Subcutaneous preadipocyte (primary cell): ENCODE data around the gene PPP2R2C. TPM values are rescaled to one million over a fixed set of nuclear protein-coding genes. Genes with fewer than 3 reads are reported as not detected.

ENCODE experiments used
- total RNA-seq: library from RNA; depleted of rRNA; stranded (reverse); fragments of >200 nt; gene quantifications from 2 replicates; pipeline ENCODE4 v1.2.3, GENCODE V29; 2012

The PPP2R2C gene
- total RNA-seq = under 0.01 and 0.20 TPM in 2 replicates

GRCh38 chr4:6472387-6473263 is at the start of gene PPP2R2C:
Gene PPP2R2C, minus strand, starts transcription at chr4:6472614. Its CDS starts 385 bp downstream, at chr4:6472229.

Other genes with a start within 250 kb of the PPP2R2C start
- gene WFS1, start 202.8 kb downstream of the PPP2R2C start, total RNA-seq = 14.7 and 16.5 TPM in 2 replicates
- gene MAN2B2, start 102.6 kb upstream of the PPP2R2C start, total RNA-seq = 7.8 and 11.0 TPM in 2 replicates
- 83.5 and 86.3 TPM in 2 replicates for gene MRFAP1, start 168.1 kb upstream of the PPP2R2C start, total RNA-seq
- 0.20 TPM in 1 of 2 replicates, not detected in the other for gene S100P, start 221.3 kb upstream of the PPP2R2C start, total RNA-seq
- 29.0 and 29.7 TPM in 2 replicates for gene MRFAP1L1, start 237.3 kb upstream of the PPP2R2C start, total RNA-seq
- 9.4 and 11.8 TPM in 2 replicates for gene BLOC1S4, start 243.6 kb upstream of the PPP2R2C start, total RNA-seq